Ishikawa (cell line): ENCODE data around the gene OR2T12.

Experiments
- CEBPB ChIP-seq: IDR thresholded peaks from 2 replicates; pipeline ENCODE4 v1.6.1; 2012
- EGR1 ChIP-seq: IDR thresholded peaks from 2 replicates; pipeline ENCODE4 v1.6.1; 2012
- EP300 ChIP-seq: IDR thresholded peaks from 2 replicates; pipeline ENCODE4 v1.6.1; 2012; ENCODE audit warnings: borderline replicate concordance
- RAD21 ChIP-seq: IDR thresholded peaks from 2 replicates; pipeline ENCODE4 v1.6.1; 2012; ENCODE audit warnings: low read depth
- REST ChIP-seq: IDR thresholded peaks from 2 replicates; pipeline ENCODE4 v1.6.1; 2012; ENCODE audit warnings: low read depth, mild to moderate bottlenecking
- TAF1 ChIP-seq: IDR thresholded peaks from 2 replicates; pipeline ENCODE4 v1.6.1; 2012; ENCODE audit warnings: low read depth, mild to moderate bottlenecking
- TCF12 ChIP-seq: IDR thresholded peaks from 2 replicates; pipeline ENCODE4 v1.6.1; 2012; ENCODE audit warnings: low read depth
- YY1 ChIP-seq: IDR thresholded peaks from 2 replicates; pipeline ENCODE4 v1.6.1; 2012; ENCODE audit warnings: low read depth
- TF ChIP-seq, protein P1 (sequence below): IDR thresholded peaks from 2 replicates; pipeline ENCODE4 v1.6.1; 2012

- no peak for TF ChIP-seq RAD21
- TF ChIP-seq CEBPB = no peak
- no peak for TF ChIP-seq TCF12
- no peak for TF ChIP-seq REST
- no peak for TF ChIP-seq EGR1
- TF ChIP-seq EP300 = no peak
- TF ChIP-seq YY1 = no peak
- TF ChIP-seq, protein P1, sequence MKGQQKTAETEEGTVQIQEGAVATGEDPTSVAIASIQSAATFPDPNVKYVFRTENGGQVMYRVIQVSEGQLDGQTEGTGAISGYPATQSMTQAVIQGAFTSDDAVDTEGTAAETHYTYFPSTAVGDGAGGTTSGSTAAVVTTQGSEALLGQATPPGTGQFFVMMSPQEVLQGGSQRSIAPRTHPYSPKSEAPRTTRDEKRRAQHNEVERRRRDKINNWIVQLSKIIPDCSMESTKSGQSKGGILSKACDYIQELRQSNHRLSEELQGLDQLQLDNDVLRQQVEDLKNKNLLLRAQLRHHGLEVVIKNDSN = no peak
- TF ChIP-seq TAF1 = no peak
Measured at GRCh38 chr1:248348475-248348874, 45.3 kb upstream of the OR2T12 start, which contains the start of gene OR14C36.
